GM12878 (cell line): ENCODE data around the gene KCNK13. TPM values are rescaled to one million over a fixed set of nuclear protein-coding genes. Genes with fewer than 3 reads are reported as not detected.

Experiments
- ATAC-seq: fragments of 200-7000 bp; cut with Tn5 transposase; 3 replicates; pipeline ENCODE4 v1.9.1; 2020; ENCODE audit warnings: mild to moderate bottlenecking, moderate library complexity
- BruUV-seq: library from RNA; stranded (reverse); fragments of 400-500 nt; replicated peaks from 2 replicates; lab custom pipeline; 2021; lab: Mats Ljungman, UMichigan
- CTCF ChIA-PET: fragments of 300-600 bp; sonication (Branson Sonifier 250); formaldehyde crosslinking; extraction: SDS; loops from one replicate; lab custom pipeline; 2021; ENCODE audit warnings: inconsistent platforms; lab: Yijun Ruan, JAX
- POLR2A ChIA-PET: fragments of 350-600 bp; formaldehyde crosslinking; extraction: SDS; loops from one replicate; lab custom pipeline; 2021; ENCODE audit warnings: inconsistent platforms; lab: Charles Lee
- RAD21 ChIA-PET: fragments of 300-600 bp; sonication (Branson Sonifier 250); formaldehyde crosslinking; loops from one replicate; lab custom pipeline; 2023; ENCODE audit warnings: antibody characterized with exemption; ENCODE audit not compliant: unreplicated experiment; lab: Charles Lee
- SMC1A ChIA-PET: fragments of 300-600 bp; sonication (Branson Sonifier 250); formaldehyde crosslinking; loops from one replicate; lab custom pipeline; 2023; ENCODE audit not compliant: unreplicated experiment, uncharacterized antibody; lab: Charles Lee
- DNase-seq: peaks from one replicate; pipeline ENCODE4 v3.0.0-alpha.2; 2011; ENCODE audit warnings: low read depth, low spot score
- FAIRE-seq: peaks from 3 replicates; lab custom pipeline; 2011; peaks lifted over from hg19 to GRCh38; lab: Jason Lieb, UNC
- H2AFZ ChIP-seq: 2 replicates; pipeline ENCODE4 v1.6.0; 2011; ENCODE audit warnings: low read depth, low read length, control low read depth; ENCODE audit not compliant: control insufficient read depth
- H3K27ac ChIP-seq: 2 replicates; pipeline ENCODE4 v1.5.1; 2011; ENCODE audit warnings: control low read depth; ENCODE audit not compliant: control insufficient read depth, insufficient read depth
- H3K27me3 ChIP-seq, 2 experiments: replicated peaks in 1 of 2; 2 replicates each; pipeline versions ENCODE4 v1.6.0 to v1.6.1; 2011; ENCODE audit warnings: low read length in 1 of 2; ENCODE audit not compliant: control insufficient read depth in 2 of 2, insufficient read depth in 2 of 2
- H3K36me3 ChIP-seq, 2 experiments: 2 replicates each; pipeline ENCODE4 v1.5.1; 2011; ENCODE audit warnings: low read length in 1 of 2; ENCODE audit not compliant: control insufficient read depth in 2 of 2, insufficient read depth in 2 of 2
- H3K4me1 ChIP-seq: 2 replicates; pipeline ENCODE4 v1.6.1; 2011; ENCODE audit warnings: mild to moderate bottlenecking, low read length, moderate library complexity, mixed read lengths; ENCODE audit not compliant: control insufficient read depth, insufficient read depth
- H3K4me2 ChIP-seq: 2 replicates; pipeline ENCODE4 v1.6.0; 2011; ENCODE audit warnings: control low read depth; ENCODE audit not compliant: control insufficient read depth, insufficient read depth
- H3K4me3 ChIP-seq: fragments of 200-600 bp; sonication (generic); 2 replicates; pipeline ENCODE4 v1.5.1; 2016
- H3K79me2 ChIP-seq: 2 replicates; pipeline ENCODE4 v1.6.0; 2011; ENCODE audit warnings: low read length; ENCODE audit not compliant: control insufficient read depth, insufficient read depth
- H3K9ac ChIP-seq: 2 replicates; pipeline ENCODE4 v1.8.0; 2011; ENCODE audit warnings: low read length, control low read depth, mixed read lengths; ENCODE audit not compliant: control insufficient read depth, insufficient read depth
- H3K9me3 ChIP-seq: replicated peaks from 3 replicates; pipeline ENCODE4 v1.5.1; 2011; ENCODE audit warnings: mild to moderate bottlenecking, low read length; ENCODE audit not compliant: control insufficient read depth, insufficient read depth
- H4K20me1 ChIP-seq: 2 replicates; pipeline ENCODE4 v1.6.0; 2011; ENCODE audit not compliant: control insufficient read depth, insufficient read depth
- ATF3 ChIP-seq: IDR thresholded peaks from 2 replicates; pipeline ENCODE4 v1.6.1; 2011; ENCODE audit warnings: low read depth, mild to moderate bottlenecking, low read length, moderate library complexity, borderline replicate concordance; ENCODE audit errors: extremely low read depth
- BCL11A ChIP-seq: IDR thresholded peaks from 2 replicates; pipeline ENCODE4 v1.6.1; 2011; ENCODE audit warnings: low read depth, low read length
- CBX5 ChIP-seq: sonication (generic); IDR thresholded peaks from 2 replicates; pipeline ENCODE4 v1.6.1; 2016; ENCODE audit warnings: low read depth, moderate library complexity, mild to moderate bottlenecking, inconsistent platforms
- E2F8 ChIP-seq: fragments of 450-650 bp; IDR thresholded peaks from 2 replicates; pipeline ENCODE4 v1.6.1; 2018; ENCODE audit warnings: mild to moderate bottlenecking, low read depth, moderate library complexity; ENCODE audit not compliant: partially characterized antibody
- FOXM1 ChIP-seq: IDR thresholded peaks from 2 replicates; pipeline ENCODE4 v1.6.1; 2012; ENCODE audit warnings: low read depth, mild to moderate bottlenecking, inconsistent platforms, low read length, moderate library complexity
- HDGF ChIP-seq: fragments of 450-650 bp; IDR thresholded peaks from 2 replicates; pipeline ENCODE4 v1.6.1; 2016; ENCODE audit warnings: antibody characterized with exemption
- HSF1 ChIP-seq: fragments of 150-350 bp; IDR thresholded peaks from 2 replicates; pipeline ENCODE4 v1.6.1; 2014; ENCODE audit warnings: mild to moderate bottlenecking, low read depth, low read length
- IKZF1 ChIP-seq: fragments of 450-650 bp; conservative IDR thresholded peaks from 2 replicates; pipeline ENCODE4 v1.6.1; 2017; ENCODE audit warnings: antibody characterized with exemption, mild to moderate bottlenecking
- JUND ChIP-seq: IDR thresholded peaks from 2 replicates; pipeline ENCODE4 v1.6.1; 2012; ENCODE audit warnings: low read depth, mild to moderate bottlenecking, low read length, improper control_type of control experiment, moderate library complexity
- MTA2 ChIP-seq: fragments of 450-650 bp; IDR thresholded peaks from 2 replicates; pipeline ENCODE4 v1.6.1; 2016; ENCODE audit warnings: low read depth, mild to moderate bottlenecking, moderate library complexity
- NFXL1 ChIP-seq: fragments of 450-650 bp; IDR thresholded peaks from 2 replicates; pipeline ENCODE4 v1.6.1; 2017; ENCODE audit warnings: antibody characterized with exemption, mild to moderate bottlenecking, borderline replicate concordance
- RCOR1 ChIP-seq: conservative IDR thresholded peaks from 2 replicates; pipeline ENCODE4 v1.6.1; 2012; ENCODE audit warnings: low read depth, low read length, improper control_type of control experiment
- YBX1 ChIP-seq: fragments of 450-650 bp; IDR thresholded peaks from 2 replicates; pipeline ENCODE4 v1.6.1; 2016; ENCODE audit warnings: antibody characterized with exemption
- ZNF592 ChIP-seq: fragments of 450-650 bp; IDR thresholded peaks from 2 replicates; pipeline ENCODE4 v1.6.1; 2017; ENCODE audit warnings: mild to moderate bottlenecking, moderate library complexity
- WGBS: methylation state at CpG from one replicate; pipeline ENCODE4 v1.1.6; 2016; ENCODE audit warnings: low lambda C conversion rate; ENCODE audit not compliant: insufficient replicate concordance, insufficient coverage; ENCODE audit errors: missing lambda C conversion rate; 5-methylcytosine and 5-hydroxymethylcytosine counted together
- in situ Hi-C: fragments of 300-500 bp; cut with MboI; formaldehyde crosslinking; loops from 9 replicates; pipeline ENCODE4 v1.14.3; 2018; ENCODE audit warnings: mixed read lengths
- intact Hi-C: fragments of 100-400 bp; cut with micrococcal nuclease; formaldehyde crosslinking; loops from one replicate; pipeline ENCODE4 v1.14.2; 2022; ENCODE audit not compliant: unreplicated experiment
- polyA plus RNA-seq, 11 experiments: library from polyadenylated mRNA; depleted of rRNA in 4 of 11; unstranded in 6 of 11; stranded (reverse) in 5 of 11; fragments of >200 nt; fragmentation: Nextera tagmentation in 4 of 11; fragmentation: Illumina TruSeq in 1 of 11; extraction: Ambion mirVana in 4 of 11; extraction: Trizol in 1 of 11; gene quantifications; 1 replicate in 1 of 11; 2 replicates in 10 of 11; pipeline versions ENCODE4 v1.2.1 to v1.2.3, GENCODE V29; 2011 to 2016; ENCODE audit warnings: inconsistent platforms in 2 of 11, missing spikeins in 2 of 11, low read depth in 1 of 11
- total RNA-seq, 4 experiments: library from RNA; depleted of rRNA in 3 of 4; stranded (reverse); fragments of >200 nt in 3 of 4; fragmentation: Illumina TruSeq in 1 of 4; extraction: Trizol in 1 of 4; gene quantifications; 2 replicates each; pipeline versions ENCODE4 v1.2.1 to v1.2.3, GENCODE V29; 2013 to 2021
- TF ChIP-seq, protein P1 (sequence below): IDR thresholded peaks from 2 replicates; pipeline ENCODE4 v1.6.1; 2012; ENCODE audit warnings: low read depth, low read length, improper control_type of control experiment

The KCNK13 gene
- total and polyA plus RNA-seq, 10 of the 15 experiments (the other 5 are each of a cell fraction or from before 2014, with no cell fraction given): not detected

GRCh38 chr14:90184094-90184493 is 122.3 kb downstream of the KCNK13 start:
- ChIA-PET CTCF (no interaction called here), RAD21 (no interaction called here), SMC1A (no interaction called here), POLR2A (no interaction called here)
- BruUV-seq: no TSS peak
- 60% methylated on average over 14 of the region's 14 CpGs for WGBS
- Histone ChIP-seq H3K79me2 (no peaks in the 10 kb centered on the region), H3K27ac (no peak overlapping the region), H3K4me2 (no peak overlapping the region), H3K36me3 (no peaks in the 10 kb centered on the region), H4K20me1 (no peaks in the 10 kb centered on the region), H3K4me1 (no peaks in the 10 kb centered on the region), H3K4me3 (no peak overlapping the region), H3K9ac (no peak overlapping the region), H2AFZ (no peak overlapping the region), H3K27me3 (no peaks in the 10 kb centered on the region), H3K9me3 (no peaks in the 10 kb centered on the region)
- DNase-seq (no peak), FAIRE-seq (no peak), ATAC-seq (no peak)
- in situ Hi-C loops (no loop called here), intact Hi-C loops (loop anchor here (10.0 kb wide), 1 partner anchor 669 kb away; no protein-coding TSS in a partner anchor)
- no peak for TF ChIP-seq CBX5
- TF ChIP-seq HDGF: no peak
- TF ChIP-seq MTA2: no peak
- TF ChIP-seq ATF3: no peak
- no peak for TF ChIP-seq HSF1
- TF ChIP-seq ZNF592: no peak
- no peak for TF ChIP-seq FOXM1
- TF ChIP-seq, protein P1, sequence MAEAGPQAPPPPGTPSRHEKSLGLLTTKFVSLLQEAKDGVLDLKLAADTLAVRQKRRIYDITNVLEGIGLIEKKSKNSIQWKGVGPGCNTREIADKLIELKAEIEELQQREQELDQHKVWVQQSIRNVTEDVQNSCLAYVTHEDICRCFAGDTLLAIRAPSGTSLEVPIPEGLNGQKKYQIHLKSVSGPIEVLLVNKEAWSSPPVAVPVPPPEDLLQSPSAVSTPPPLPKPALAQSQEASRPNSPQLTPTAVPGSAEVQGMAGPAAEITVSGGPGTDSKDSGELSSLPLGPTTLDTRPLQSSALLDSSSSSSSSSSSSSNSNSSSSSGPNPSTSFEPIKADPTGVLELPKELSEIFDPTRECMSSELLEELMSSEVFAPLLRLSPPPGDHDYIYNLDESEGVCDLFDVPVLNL: no peak
- no peak for TF ChIP-seq E2F8
- TF ChIP-seq YBX1: no peak
- no peak for TF ChIP-seq JUND
- TF ChIP-seq BCL11A: no peak
- TF ChIP-seq IKZF1: no peak
- TF ChIP-seq RCOR1: no peak
- TF ChIP-seq NFXL1: no peak
